ENCODE results near the gene MFAP3. TPM values are rescaled to one million over a fixed set of nuclear protein-coding genes. Genes with fewer than 3 reads are reported as not detected.

The MFAP3 gene
- total RNA-seq, 1 donor from 2014 or later, result 42.5 TPM

- H3K4me3 Mint-ChIP-seq (ENCODE audit: low read depth), result no peak overlapping the region
- no peaks in the 10 kb centered on the region for H3K27me3 Mint-ChIP-seq
- DNase-seq (ENCODE audit: low spot score, unreplicated experiment), result no peak
- H3K9me3 Mint-ChIP-seq (ENCODE audit: low read depth), result no peaks in the 10 kb centered on the region
- H3K27ac Mint-ChIP-seq, result no peak overlapping the region
- no peaks in the 10 kb centered on the region for H3K36me3 Mint-ChIP-seq (ENCODE audit: insufficient read depth)
- TF ChIP-seq CTCF (IDR thresholded peaks at IDR 0.05; ENCODE audit: unreplicated experiment), result no peak
- H3K4me1 Mint-ChIP-seq (ENCODE audit: low read depth), result no peaks in the 10 kb centered on the region
These were observed 8.6 kb downstream of the MFAP3 start for GRCh38 chr5:154047324-154047723.

- Mint-ChIP-seq H3K4me3 (ENCODE audit: low read depth) (no peak overlapping the region), H3K36me3 (ENCODE audit: insufficient read depth) (peaks cover 3% of the 10 kb centered on the region), H3K27ac (no peak overlapping the region), H3K9me3 (ENCODE audit: low read depth) (no peaks in the 10 kb centered on the region), H3K27me3 (no peaks in the 10 kb centered on the region), H3K4me1 (ENCODE audit: low read depth) (no peaks in the 10 kb centered on the region)
- no peak for TF ChIP-seq CTCF (IDR thresholded peaks at IDR 0.05; ENCODE audit: unreplicated experiment)
- no peak for DNase-seq (ENCODE audit: low spot score, unreplicated experiment)
These were observed 10.9 kb downstream of the MFAP3 start for GRCh38 chr5:154049636-154050035.

- Mint-ChIP-seq H3K36me3 (ENCODE audit: insufficient read depth) (peaks cover 5% of the 10 kb centered on the region), H3K4me1 (ENCODE audit: low read depth) (no peaks in the 10 kb centered on the region), H3K4me3 (ENCODE audit: low read depth) (no peak overlapping the region), H3K27ac (no peak overlapping the region), H3K9me3 (ENCODE audit: low read depth) (no peaks in the 10 kb centered on the region), H3K27me3 (no peaks in the 10 kb centered on the region)
- no peak for TF ChIP-seq CTCF (IDR thresholded peaks at IDR 0.05; ENCODE audit: unreplicated experiment)
- no peak for DNase-seq (ENCODE audit: low spot score, unreplicated experiment)
These were observed 14.7 kb downstream of the MFAP3 start for GRCh38 chr5:154053468-154053867.

GRCh38 chr5:154055201-154055600 lies 16.4 kb downstream of the MFAP3 start:
- no peak for TF ChIP-seq CTCF (IDR thresholded peaks at IDR 0.05; ENCODE audit: unreplicated experiment)
- Mint-ChIP-seq H3K4me1 (ENCODE audit: low read depth) (no peaks in the 10 kb centered on the region), H3K27me3 (no peaks in the 10 kb centered on the region), H3K9me3 (ENCODE audit: low read depth) (no peaks in the 10 kb centered on the region), H3K36me3 (ENCODE audit: insufficient read depth) (peaks cover 5% of the 10 kb centered on the region), H3K27ac (no peak overlapping the region), H3K4me3 (ENCODE audit: low read depth) (no peak overlapping the region)
- no peak for DNase-seq (ENCODE audit: low spot score, unreplicated experiment)

GRCh38 chr5:154058055-154059038 lies 19.6 kb downstream of the MFAP3 start:
- H3K9me3 Mint-ChIP-seq (ENCODE audit: low read depth), result no peaks in the 10 kb centered on the region
- no peak for TF ChIP-seq CTCF (IDR thresholded peaks at IDR 0.05; ENCODE audit: unreplicated experiment)
- H3K27ac Mint-ChIP-seq, result no peak overlapping the region
- DNase-seq (ENCODE audit: low spot score, unreplicated experiment), result no peak
- no peaks in the 10 kb centered on the region for H3K27me3 Mint-ChIP-seq
- no peak overlapping the region for H3K4me3 Mint-ChIP-seq (ENCODE audit: low read depth)
- no peaks in the 10 kb centered on the region for H3K4me1 Mint-ChIP-seq (ENCODE audit: low read depth)
- H3K36me3 Mint-ChIP-seq (ENCODE audit: insufficient read depth), result peaks cover 5% of the 10 kb centered on the region

Data from progenitor cell of endocrine pancreas (in vitro differentiated cells).